Spleen (tissue), 7 donors: ENCODE results near the gene PSORS1C2.

ENCODE experiments used
- CTCF ChIP-seq, 11 experiments: fragments of 200-600 bp in 7 of 11; fragments of 450-650 bp in 4 of 11; sonication (generic) in 4 of 11; IDR thresholded peaks in 8 of 11; conservative IDR thresholded peaks in 3 of 11; 1 replicate in 7 of 11; 2 replicates in 4 of 11; pipeline versions ENCODE4 v1.4.0 to v1.8.0; 2016 to 2021; ENCODE audit warnings: antibody characterized with exemption in 11 of 11, inconsistent platforms in 4 of 11, mild to moderate bottlenecking in 1 of 11
- POLR2A ChIP-seq, 3 donors: fragments of 450-650 bp; IDR thresholded peaks; one replicate each; pipeline ENCODE4 v1.5.1; 2017; ENCODE audit warnings: antibody characterized with exemption in 3 of 3, mild to moderate bottlenecking in 1 of 3
- donor health status: DM: no; HTN: no; CAD: no; lungs with moderate emphysema.
- donor health status: DM: no; HTN: no; CAD: no.
- donor health status: DM: no; HTN: no; CAD: no.

GRCh38 chr6:31131595-31131994 is 7.3 kb downstream of the PSORS1C2 start:
- TF ChIP-seq CTCF (IDR thresholded peaks at IDR 0.05 in 8 of 11, conservative IDR thresholded peaks at IDR 0.05 in 3 of 11) = no peak
- TF ChIP-seq POLR2A (IDR thresholded peaks at IDR 0.05) = no peak
